K562 (cell line): Measurements from ENCODE around the gene CD300LG.

Experiments
- CBFA2T3 ChIP-seq: fragments of 450-650 bp; IDR thresholded peaks from 2 replicates; pipeline ENCODE4 v1.6.1; 2017
- EZH2 ChIP-seq: IDR thresholded peaks from 2 replicates; pipeline ENCODE4 v1.6.1; 2012; ENCODE audit warnings: low read depth, mild to moderate bottlenecking, inconsistent platforms, low read length, borderline replicate concordance
- POLR3A ChIP-seq: IDR thresholded peaks from 2 replicates; pipeline ENCODE4 v1.6.1; 2011; ENCODE audit warnings: borderline replicate concordance, mild to moderate bottlenecking, moderate library complexity; ENCODE audit not compliant: insufficient read length, insufficient read depth; ENCODE audit errors: extremely low read depth
- RBBP5 ChIP-seq: fragments of 200-600 bp; sonication (generic); IDR thresholded peaks from 2 replicates; pipeline ENCODE4 v1.6.1; 2012; ENCODE audit warnings: borderline replicate concordance, mild to moderate bottlenecking, low read length, control low read depth, inconsistent platforms; ENCODE audit not compliant: insufficient read depth, poor library complexity, severe bottlenecking
- ZNF3 ChIP-seq: fragments of 250-450 bp; sonication (Bioruptor Pico); IDR thresholded peaks from 2 replicates; pipeline ENCODE4 v1.5.0; 2021; ENCODE audit warnings: mild to moderate bottlenecking, moderate library complexity
- ZNF436 ChIP-seq: fragments of 250-450, 450-650 bp; sonication (Bioruptor Pico); formaldehyde crosslinking; IDR thresholded peaks from 2 replicates; pipeline ENCODE4 v1.7.0; 2020; ENCODE audit warnings: mild to moderate bottlenecking

DNA sequence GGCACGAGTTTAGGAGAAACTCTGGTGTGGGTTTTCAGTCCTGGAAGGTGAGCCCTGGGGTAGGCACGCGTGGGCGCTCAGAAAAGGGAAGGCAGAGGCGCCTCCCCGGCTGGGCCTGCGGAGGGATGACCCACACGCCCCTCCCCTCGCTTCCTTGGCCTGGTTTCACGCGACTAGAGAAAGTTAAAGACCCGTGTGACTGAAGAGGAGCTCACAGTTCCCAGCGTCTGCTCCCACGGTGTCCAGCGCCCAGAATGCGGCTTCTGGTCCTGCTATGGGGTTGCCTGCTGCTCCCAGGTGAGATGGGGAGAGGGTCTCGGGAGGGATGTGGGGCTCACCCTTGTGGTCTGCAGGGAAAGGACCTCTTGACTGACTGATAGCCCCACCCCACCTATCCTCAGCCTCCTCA, at the start of gene CD300LG:
- no peak for TF ChIP-seq POLR3A
- TF ChIP-seq CBFA2T3, result no peak
- no peak for TF ChIP-seq ZNF436
- TF ChIP-seq RBBP5, result no peak
- no peak for TF ChIP-seq EZH2
- no peak for TF ChIP-seq ZNF3 (CRISPR knock-in tag)
